H1 (cell line): ENCODE measurements around the gene FOXL1. TPM values are rescaled to one million over a fixed set of nuclear protein-coding genes. Genes with fewer than 3 reads are reported as not detected.

Source experiments
- CTBP2 ChIP-seq: IDR thresholded peaks from 2 replicates; pipeline ENCODE4 v1.7.0; 2011; ENCODE audit warnings: borderline replicate concordance, mild to moderate bottlenecking, moderate library complexity, mixed read lengths, low read length; ENCODE audit not compliant: insufficient read depth, insufficient read length
- CTCF ChIP-seq, 3 experiments: IDR thresholded peaks; 1 replicate in 2 of 3; 2 replicates in 1 of 3; pipeline versions ENCODE4 v1.5.1 to v1.6.1; 2011; ENCODE audit warnings: low read length in 3 of 3, mild to moderate bottlenecking in 3 of 3, inconsistent platforms in 2 of 3, low read depth in 1 of 3, moderate library complexity in 1 of 3; ENCODE audit not compliant: insufficient read depth in 1 of 3; ENCODE audit errors: control extremely low read depth in 1 of 3
- MAFK ChIP-seq: IDR thresholded peaks from 2 replicates; pipeline ENCODE4 v1.6.1; 2012; ENCODE audit warnings: low read depth, mild to moderate bottlenecking, improper control_type of control experiment, low read length
- RXRA ChIP-seq: IDR thresholded peaks from 2 replicates; pipeline ENCODE4 v1.6.1; 2011; ENCODE audit warnings: low read depth, mild to moderate bottlenecking, low read length, moderate library complexity; ENCODE audit not compliant: insufficient read depth
- polyA plus RNA-seq, 7 experiments: library from polyadenylated mRNA; depleted of rRNA in 3 of 7; stranded (reverse) in 5 of 7; unstranded in 2 of 7; fragments of >200 nt in 5 of 7; fragments of 200-250 nt in 2 of 7; gene quantifications; 1 replicate in 5 of 7; 2 replicates in 1 of 7; 4 replicates in 1 of 7; pipeline versions ENCODE4 v1.2.1 to v1.2.3, GENCODE V29; 2011 to 2013; ENCODE audit warnings: missing spikeins in 2 of 7, mixed read lengths in 2 of 7
- total RNA-seq: library from RNA; stranded (reverse); fragmentation: NEBNext Ultra II Directional; extraction: Animal tissue kit (Norgen Biotek cat#: 25700); gene quantifications from 2 replicates; pipeline ENCODE4 v1.2.1, GENCODE V29; 2021

FOXL1 gene
- total and polyA plus RNA-seq, 2 of the 8 experiments (the other 6 are each of a cell fraction or from before 2014, with no cell fraction given), result 0.03 TPM; not detected in 1

GRCh38 chr16:86614699-86615098, 36.4 kb downstream of the FOXL1 start (continued):
- TF ChIP-seq CTCF (IDR thresholded peaks at IDR 0.05; ENCODE audit: control extremely low read depth in 1 of 3, insufficient read depth in 1 of 3, low read depth in 1 of 3, low read length in 3 of 3) (no peak), RXRA (no peak), CTBP2 (no peak), MAFK (no peak)
